NCI-H2171 treated with DMSO at 0.1 percent for 48 hours (cell line): ENCODE measurements around the gene PAK3.

Experiments
- DNase-seq: peaks from one replicate; lab custom pipeline; 2025; lab: John Stamatoyannopoulos, UW

PAK3 gene

DNA sequence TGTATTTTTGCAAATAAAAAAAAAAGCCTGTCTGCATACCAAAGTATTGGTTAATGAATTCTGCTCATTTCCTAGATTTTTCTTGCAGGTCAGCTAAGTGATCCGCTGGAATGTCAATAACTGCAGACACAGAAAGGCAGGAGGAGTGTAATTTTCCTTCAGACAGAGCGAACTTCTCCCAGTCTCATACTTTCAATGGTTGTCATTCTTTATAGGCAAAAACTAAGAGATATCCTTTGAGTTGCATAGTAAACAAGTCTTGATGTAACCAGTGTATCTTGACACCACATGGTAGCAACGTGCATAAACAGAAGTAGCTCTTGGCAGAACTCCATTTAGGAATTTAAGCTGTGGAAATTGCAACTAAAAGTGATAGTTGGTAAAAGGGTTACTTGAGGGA, 166.1 kb downstream of the PAK3 start:
- no peak for DNase-seq

DNA sequence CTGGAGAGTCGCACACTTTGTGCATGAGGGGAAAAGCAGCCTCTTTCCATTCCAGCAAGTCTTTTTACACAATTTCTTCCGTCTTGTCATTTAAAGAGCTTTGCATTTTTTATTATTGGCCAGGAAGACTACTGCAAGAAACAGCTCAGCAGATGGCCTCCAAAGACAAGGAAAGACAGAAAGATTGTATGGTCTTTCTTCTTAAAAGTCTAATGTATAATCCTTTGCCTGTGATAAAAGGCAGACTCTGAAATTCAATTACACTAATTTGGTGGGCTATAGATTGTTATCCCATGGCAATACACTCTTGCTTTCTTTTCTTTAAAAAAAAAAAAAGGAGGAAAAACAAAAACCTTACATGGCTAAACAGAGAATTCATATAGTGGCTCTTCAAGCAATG, 168.4 kb downstream of the PAK3 start:
- DNase-seq = no peak

DNA sequence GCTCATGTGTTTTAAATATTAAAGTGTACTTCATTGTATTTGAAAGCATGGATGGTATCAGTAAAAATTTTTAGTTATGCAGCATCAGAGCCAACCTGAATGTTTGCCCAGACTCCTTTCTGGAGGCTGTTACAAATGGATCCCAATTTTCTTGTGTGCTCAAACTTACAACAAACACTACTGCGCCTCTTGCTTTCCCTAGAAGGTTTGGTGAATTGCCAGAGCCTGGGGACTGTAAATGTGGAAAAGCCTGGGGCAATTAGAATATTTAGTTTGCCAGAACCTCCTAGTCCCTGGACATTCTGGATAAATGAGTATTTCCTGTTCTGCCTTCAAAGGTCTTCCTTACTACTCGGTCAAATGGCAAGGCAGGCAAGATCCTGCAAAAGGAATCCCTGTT, 169.5 kb downstream of the PAK3 start:
- no peak for DNase-seq

DNA sequence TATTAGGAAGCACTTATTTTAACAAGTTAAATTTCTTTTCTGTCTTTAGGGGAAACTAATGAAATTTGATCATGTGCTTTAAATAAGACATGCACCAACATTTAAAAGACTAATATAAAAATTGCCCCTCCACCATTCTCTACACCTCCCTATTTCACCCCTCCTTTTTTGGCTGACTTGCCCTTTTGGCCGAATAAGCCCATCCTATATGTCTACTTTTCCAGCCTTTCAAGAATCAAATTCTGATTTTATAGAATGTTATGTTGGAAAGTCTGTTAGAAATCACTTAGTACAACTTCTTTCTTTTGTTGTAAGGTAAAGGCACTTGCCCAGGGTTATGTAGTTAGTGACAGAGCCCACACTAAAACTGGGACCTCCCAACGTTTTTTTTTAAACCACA, 172.5 kb downstream of the PAK3 start:
- no peak for DNase-seq

DNA sequence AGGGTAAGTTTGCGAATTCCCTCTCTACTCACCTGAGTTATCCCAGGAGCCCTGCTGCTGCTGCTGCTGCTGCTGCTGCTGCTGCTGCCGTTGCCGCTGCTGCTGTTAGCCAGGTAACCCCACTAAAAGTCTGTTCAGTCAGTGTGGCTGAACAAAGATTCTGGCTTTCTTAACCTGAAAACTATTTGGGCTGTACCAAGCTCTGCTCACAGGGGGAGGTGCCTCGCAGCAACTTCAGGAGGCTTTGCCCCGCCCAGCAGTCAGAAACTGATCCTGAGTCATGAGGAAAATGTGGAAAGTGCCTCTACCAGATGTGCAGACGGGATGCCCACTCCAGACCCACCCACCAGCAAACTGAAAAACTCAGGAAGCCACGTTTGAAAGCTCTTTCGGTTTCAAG, 174.3 kb downstream of the PAK3 start, which contains the start of gene CAPN6:
Gene CAPN6, minus strand, starts transcription at position 145 of the 400 bp plus-strand sequence. CDS start 6,547 bp downstream, outside the sequence.
- DNase-seq = no peak
